HFFc6 (cell line): ENCODE data around the gene HLA-A. TPM values are rescaled to one million over a fixed set of nuclear protein-coding genes. Genes with fewer than 3 reads are reported as not detected.
A peak's percentile ranks its signal among the peaks of the same experiment; 100 is the strongest.

Experiments
- DNase-seq: peaks from one replicate; pipeline ENCODE4 v3.0.0-alpha.2; 2018
- H3K27ac Mint-ChIP-seq: 2 replicates; pipeline ENCODE4 v1.8.0; 2020; ENCODE audit warnings: mild to moderate bottlenecking, mixed read lengths
- H3K27me3 Mint-ChIP-seq: 2 replicates; pipeline ENCODE4 v1.8.0; 2021; ENCODE audit warnings: mild to moderate bottlenecking, moderate library complexity, mixed read lengths; ENCODE audit not compliant: insufficient read depth
- H3K36me3 Mint-ChIP-seq: 2 replicates; pipeline ENCODE4 v1.8.0; 2021; ENCODE audit warnings: low read depth, mixed read lengths
- H3K4me1 Mint-ChIP-seq: 2 replicates; pipeline ENCODE4 v1.8.0; 2020; ENCODE audit warnings: low read depth, mixed read lengths
- H3K4me3 Mint-ChIP-seq: 2 replicates; pipeline ENCODE4 v1.8.0; 2020; ENCODE audit warnings: mild to moderate bottlenecking, moderate library complexity, mixed read lengths
- H3K9me3 Mint-ChIP-seq: 2 replicates; pipeline ENCODE4 v1.8.0; 2020; ENCODE audit warnings: mild to moderate bottlenecking, mixed read lengths
- total RNA-seq, 6 experiments: library from RNA; stranded (reverse); fragmentation: NEBNext Ultra II Directional; extraction: Animal tissue kit (Norgen Biotek cat#: 25700); gene quantifications; 2 replicates in 1 of 6; 3 replicates in 5 of 6; pipeline ENCODE4 v1.2.3, GENCODE V29; 2021
- TF ChIP-seq, protein P1 (sequence below): fragments of 200-600 bp; sonication (generic); IDR thresholded peaks from 2 replicates; pipeline ENCODE4 v1.5.0; 2021; ENCODE audit warnings: antibody characterized with exemption, mild to moderate bottlenecking

The HLA-A gene
- total RNA-seq, 6 experiments from 2014 or later = 116 to 159 (median 149) TPM

DNA sequence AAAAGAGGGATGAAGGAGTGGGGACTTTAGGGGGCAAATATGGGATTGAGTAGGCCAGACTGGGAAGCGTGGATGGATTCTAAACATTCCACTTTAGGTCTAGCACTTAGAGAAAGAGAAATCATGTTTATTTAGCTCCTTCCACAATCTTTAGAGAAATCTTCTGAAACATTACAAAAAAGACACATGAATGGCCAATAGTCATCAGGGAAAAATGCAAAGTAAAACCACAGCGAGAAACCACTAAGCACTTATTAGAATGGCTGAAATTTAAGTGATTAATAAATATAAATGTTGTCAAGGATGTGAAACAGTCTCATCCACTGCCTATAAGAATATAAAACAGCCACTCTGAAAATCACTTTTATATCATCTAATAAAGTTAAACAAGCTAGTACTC is 46.9 kb downstream of the HLA-A start:
- DNase-seq = peak; percentile 17
- H3K4me1 Mint-ChIP-seq = peaks cover 23% of the 10 kb centered on the region
- TF ChIP-seq, protein P1, sequence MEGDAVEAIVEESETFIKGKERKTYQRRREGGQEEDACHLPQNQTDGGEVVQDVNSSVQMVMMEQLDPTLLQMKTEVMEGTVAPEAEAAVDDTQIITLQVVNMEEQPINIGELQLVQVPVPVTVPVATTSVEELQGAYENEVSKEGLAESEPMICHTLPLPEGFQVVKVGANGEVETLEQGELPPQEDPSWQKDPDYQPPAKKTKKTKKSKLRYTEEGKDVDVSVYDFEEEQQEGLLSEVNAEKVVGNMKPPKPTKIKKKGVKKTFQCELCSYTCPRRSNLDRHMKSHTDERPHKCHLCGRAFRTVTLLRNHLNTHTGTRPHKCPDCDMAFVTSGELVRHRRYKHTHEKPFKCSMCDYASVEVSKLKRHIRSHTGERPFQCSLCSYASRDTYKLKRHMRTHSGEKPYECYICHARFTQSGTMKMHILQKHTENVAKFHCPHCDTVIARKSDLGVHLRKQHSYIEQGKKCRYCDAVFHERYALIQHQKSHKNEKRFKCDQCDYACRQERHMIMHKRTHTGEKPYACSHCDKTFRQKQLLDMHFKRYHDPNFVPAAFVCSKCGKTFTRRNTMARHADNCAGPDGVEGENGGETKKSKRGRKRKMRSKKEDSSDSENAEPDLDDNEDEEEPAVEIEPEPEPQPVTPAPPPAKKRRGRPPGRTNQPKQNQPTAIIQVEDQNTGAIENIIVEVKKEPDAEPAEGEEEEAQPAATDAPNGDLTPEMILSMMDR = no peak
- H3K4me3 Mint-ChIP-seq = no peak overlapping the region
- H3K9me3 Mint-ChIP-seq = no peaks in the 10 kb centered on the region
- H3K36me3 Mint-ChIP-seq = no peaks in the 10 kb centered on the region
- H3K27ac Mint-ChIP-seq = no peak overlapping the region
- H3K27me3 Mint-ChIP-seq = peaks cover 6% of the 10 kb centered on the region

DNA sequence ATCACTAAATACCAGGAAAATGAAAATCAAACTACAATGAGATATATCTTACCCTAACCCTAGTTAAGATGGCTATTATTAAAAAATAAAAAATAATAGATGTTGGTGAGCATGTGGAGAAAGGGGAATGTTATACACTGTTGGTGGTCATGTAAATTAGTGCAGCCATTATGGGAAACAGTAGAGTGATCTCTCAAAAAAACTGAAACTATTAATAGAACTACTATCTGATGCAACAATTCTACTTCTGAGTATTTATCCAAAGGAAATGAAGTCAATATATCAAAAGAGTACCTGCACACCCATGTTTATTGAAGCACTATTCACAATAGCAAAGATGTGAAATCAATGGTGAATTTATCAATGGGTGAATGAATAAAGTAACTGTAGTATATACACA is 48.6 kb downstream of the HLA-A start:
- Mint-ChIP-seq H3K4me1 (peaks cover 23% of the 10 kb centered on the region), H3K9me3 (no peaks in the 10 kb centered on the region), H3K27ac (no peak overlapping the region), H3K4me3 (no peak overlapping the region), H3K27me3 (peaks cover 6% of the 10 kb centered on the region), H3K36me3 (no peaks in the 10 kb centered on the region)
- no peak for DNase-seq
- TF ChIP-seq, protein P1 = no peak

DNA sequence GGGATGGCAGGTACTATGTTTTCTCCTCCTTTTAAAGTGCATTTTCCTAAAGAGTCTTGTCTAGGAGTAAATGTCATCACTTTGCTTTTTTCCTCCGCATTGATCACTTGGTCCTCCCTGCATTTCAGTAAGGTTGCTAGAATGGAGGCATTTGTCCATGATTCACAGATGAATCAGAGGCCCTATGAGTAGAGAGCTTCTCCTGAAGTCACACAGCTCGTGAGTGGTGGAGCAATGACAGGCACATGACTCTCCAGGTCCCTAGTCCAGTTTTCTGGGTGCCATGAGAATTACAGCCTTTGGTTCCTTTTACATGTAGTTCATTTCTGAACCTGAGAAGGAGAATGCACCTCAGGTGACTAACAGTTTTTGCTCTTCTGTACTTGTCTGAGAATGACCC is 50.5 kb downstream of the HLA-A start:
- Mint-ChIP-seq H3K27me3 (peaks cover 17% of the 10 kb centered on the region), H3K4me1 (peaks cover 23% of the 10 kb centered on the region), H3K9me3 (no peaks in the 10 kb centered on the region), H3K27ac (no peak overlapping the region), H3K4me3 (no peak overlapping the region), H3K36me3 (no peaks in the 10 kb centered on the region)
- peak; percentile 68 for DNase-seq
- TF ChIP-seq, protein P1 = no peak

DNA sequence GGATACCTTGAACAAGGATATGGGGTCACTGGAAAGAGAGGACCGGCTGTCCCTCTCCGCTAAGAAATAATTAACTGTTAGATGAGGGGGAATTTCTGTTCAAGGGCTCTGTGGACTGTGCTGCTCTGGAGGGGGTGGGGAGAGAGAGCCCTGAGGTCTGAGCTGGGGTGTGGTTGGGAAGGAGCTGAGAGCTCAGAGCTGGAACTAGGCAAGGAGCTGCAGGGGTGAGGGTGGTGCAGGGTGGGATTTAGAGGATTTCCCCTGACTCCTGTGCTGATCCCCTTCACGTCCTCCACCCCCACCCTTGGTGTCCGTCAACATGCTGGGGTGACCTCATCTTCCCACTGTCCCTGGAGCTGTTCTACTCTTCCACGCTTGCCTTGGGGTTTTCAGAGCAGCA is 52.5 kb downstream of the HLA-A start:
- Mint-ChIP-seq H3K9me3 (no peaks in the 10 kb centered on the region), H3K4me3 (no peak overlapping the region)

DNA sequence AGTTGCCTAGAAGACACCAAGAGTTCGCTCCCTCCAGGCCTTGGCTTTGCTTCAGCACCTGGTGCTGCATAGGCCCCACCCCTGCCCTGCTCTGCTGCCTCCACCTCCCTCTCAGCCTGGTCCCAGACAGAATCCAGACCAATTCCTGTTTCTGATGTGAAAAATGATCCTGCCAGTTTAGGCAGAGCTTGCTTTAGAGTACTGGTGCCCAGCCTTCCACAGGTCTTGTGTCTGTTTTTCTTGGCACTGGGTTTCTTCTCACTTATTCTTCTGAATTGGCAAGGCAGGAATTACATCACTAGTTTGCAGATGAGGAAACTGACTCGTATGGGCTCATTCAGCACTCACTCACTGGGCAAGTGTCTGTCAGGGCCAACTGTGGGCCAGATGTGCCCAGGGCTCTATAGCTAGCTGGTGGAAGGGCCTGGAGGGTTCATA is 53.0 kb downstream of the HLA-A start:
- H3K27me3 Mint-ChIP-seq = peaks cover 20% of the 10 kb centered on the region
- no peaks in the 10 kb centered on the region for H3K9me3 Mint-ChIP-seq
- TF ChIP-seq, protein P1 = no peak
- H3K36me3 Mint-ChIP-seq = no peaks in the 10 kb centered on the region
- H3K4me1 Mint-ChIP-seq = peaks cover 16% of the 10 kb centered on the region
- no peak for DNase-seq
- no peak overlapping the region for H3K4me3 Mint-ChIP-seq
- H3K27ac Mint-ChIP-seq = no peak overlapping the region

More for the DNA sequence above, 52.5 kb downstream of the HLA-A start:
- no peak for DNase-seq
- TF ChIP-seq, protein P1 = no peak
- peaks cover 16% of the 10 kb centered on the region for H3K4me1 Mint-ChIP-seq
- peaks cover 15% of the 10 kb centered on the region for H3K27me3 Mint-ChIP-seq
- H3K36me3 Mint-ChIP-seq = no peaks in the 10 kb centered on the region
- H3K27ac Mint-ChIP-seq = no peak overlapping the region

Other genes with a start within 250 kb of the HLA-A start
- 1 to 10 TPM; 1.4 to 7.5 (median 4.2) TPM for gene HLA-F, start 219.1 kb upstream of the HLA-A start, total RNA-seq
- gene HLA-G, start 114.7 kb upstream of the HLA-A start, total RNA-seq = under 1 TPM in 4 of 6 experiments, not detected in 2; 0.16 to 0.48 (median 0.24) TPM
- 10 to 100 TPM; 18.6 to 28.3 (median 23.9) TPM for gene POLR1H, start 118.7 kb downstream of the HLA-A start, total RNA-seq
- gene PPP1R11, start 124.7 kb downstream of the HLA-A start, total RNA-seq = 10 to 100 TPM; 47.1 to 61.7 (median 53.2) TPM
- not detected for gene RNF39, start 133.2 kb downstream of the HLA-A start, total RNA-seq
- gene TRIM31, start 170.6 kb downstream of the HLA-A start, total RNA-seq = not detected
- not detected for gene TRIM40, start 193.6 kb downstream of the HLA-A start, total RNA-seq
- gene TRIM10, start 218.7 kb downstream of the HLA-A start, total RNA-seq = not detected
- gene TRIM15, start 221.0 kb downstream of the HLA-A start, total RNA-seq = not detected